CD4-positive, alpha-beta T cell treated with Interleukin-10 for 1 hour (primary cell): ENCODE measurements around the gene NAALADL2.
"Not testable (repeated sequence)": the region's sequence is repeated elsewhere in the genome, so short reads cannot be mapped to it uniquely, and the experiment has no call there.

Source experiments
- DNase-seq: peaks from one replicate; pipeline ENCODE4 v3.0.0-alpha.2; 2020

NAALADL2 gene

DNA sequence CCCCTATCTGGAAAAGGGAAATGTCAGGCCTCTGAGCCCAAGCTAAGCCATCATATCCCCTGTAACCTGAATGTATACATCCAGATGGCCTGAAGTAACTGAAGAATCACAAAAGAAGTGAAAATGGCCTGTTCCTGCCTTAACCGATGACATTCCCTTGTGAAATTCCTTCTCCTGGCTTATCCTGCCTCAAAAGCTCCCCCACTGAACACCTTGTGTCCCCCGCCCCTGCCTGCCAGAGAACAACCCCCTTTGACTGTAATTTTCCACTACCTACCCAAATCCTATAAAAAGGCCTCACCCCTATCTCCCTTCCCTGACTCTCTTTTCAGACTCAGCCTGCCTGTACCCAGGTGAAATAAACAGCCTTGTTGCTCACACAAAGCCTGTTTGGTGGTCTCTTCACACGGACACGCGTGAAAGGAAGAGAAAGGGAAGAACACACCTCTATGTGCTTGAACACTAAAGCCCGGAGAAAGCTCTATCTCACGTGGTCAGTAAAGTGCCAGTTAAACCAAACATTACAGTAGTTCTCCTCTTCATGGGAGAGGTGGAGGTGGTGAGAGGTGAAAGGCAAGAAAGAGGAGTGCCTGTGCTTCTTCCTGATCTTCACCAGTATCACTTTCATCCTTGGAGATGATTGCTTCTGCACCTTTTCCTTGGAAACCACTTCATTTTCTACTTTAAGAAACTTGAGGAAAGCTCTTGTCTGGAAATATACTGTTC is 963.8 kb downstream of the NAALADL2 start:
- DNase-seq: not testable (repeated sequence)

DNA sequence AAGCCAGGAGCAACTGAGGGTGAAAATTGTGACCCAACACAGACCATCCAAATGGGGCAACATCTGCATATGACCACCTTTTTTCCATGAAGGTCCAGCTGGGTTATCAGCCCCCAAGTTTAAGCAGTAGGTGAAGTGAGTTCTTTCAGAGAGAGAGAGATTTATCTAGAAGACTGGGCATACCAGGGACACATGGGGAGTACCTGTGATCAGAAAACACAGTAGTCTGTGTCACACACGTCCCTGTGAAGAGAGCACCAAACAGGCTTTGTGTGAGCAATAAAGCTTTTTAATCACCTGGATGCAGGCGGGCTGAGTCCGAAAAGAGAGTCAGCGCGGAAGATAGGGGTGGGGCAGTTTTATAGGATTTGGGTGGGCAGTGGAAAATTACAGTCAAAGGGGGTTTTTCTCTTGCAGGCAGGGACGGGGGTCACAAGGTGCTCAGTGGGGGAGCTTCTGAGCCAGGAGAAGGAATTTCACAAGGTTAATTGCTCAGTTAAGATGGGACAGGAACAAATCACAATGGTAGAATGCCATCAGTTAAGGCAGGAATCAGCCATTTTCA is 966.0 kb downstream of the NAALADL2 start:
- DNase-seq: not testable (repeated sequence)

DNA sequence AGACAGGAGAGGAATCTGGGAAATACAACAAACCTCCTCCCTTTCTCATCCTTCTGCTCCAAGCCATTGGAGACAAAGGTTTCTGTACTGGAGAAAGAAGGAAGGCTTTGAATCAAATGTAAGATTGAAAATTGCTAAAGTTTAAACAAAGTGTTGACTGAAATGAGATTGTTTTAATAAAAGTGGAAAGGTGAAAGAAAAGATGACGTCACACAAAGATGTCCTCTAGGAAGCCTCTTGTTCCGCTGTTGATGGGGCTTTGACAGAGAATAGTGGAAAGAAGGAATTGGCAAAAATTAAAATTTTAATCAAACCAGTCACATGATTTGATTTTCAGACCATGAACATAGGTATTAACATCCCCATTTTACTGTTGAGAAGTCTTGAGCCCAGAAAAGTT is 967.6 kb downstream of the NAALADL2 start:
- DNase-seq: no peak

DNA sequence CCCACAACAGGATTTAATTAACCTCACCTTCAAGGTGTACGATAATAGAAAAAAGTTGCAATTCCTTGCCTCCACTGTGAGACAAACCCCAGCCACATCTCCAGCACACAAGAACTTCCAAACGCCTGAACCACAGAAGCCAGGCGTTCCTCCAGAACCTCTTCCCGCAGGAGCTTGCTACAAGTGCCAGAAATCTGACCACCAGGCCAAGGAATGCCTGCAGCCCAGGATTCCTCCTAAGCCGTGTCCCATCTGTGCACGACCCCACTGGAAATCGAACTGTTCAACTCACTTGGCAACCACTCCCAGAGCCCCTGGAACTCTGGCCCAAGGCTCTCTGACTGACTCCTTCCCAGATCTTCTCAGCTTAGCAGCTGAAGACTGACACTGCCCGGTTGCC is 970.7 kb downstream of the NAALADL2 start:
- not testable (repeated sequence) for DNase-seq

DNA sequence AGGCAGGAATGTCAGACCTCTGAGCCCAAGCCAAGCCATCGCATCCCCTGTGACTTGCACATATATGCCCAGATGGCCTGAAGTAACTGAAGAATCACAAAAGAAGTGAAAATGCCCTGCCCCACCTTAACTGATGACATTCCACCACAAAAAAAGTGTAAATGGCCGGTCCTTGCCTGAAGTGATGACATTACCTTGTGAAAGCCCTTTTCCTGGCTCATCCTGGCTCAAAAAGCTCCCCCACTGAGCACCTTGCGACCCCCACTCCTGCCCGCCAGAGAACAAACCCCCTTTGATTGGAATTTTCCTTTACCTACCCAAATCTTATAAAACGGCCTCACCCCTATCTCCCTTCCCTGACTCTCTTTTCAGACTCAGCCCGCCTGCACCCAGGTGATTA is 976.6 kb downstream of the NAALADL2 start:
- DNase-seq: not testable (repeated sequence)

DNA sequence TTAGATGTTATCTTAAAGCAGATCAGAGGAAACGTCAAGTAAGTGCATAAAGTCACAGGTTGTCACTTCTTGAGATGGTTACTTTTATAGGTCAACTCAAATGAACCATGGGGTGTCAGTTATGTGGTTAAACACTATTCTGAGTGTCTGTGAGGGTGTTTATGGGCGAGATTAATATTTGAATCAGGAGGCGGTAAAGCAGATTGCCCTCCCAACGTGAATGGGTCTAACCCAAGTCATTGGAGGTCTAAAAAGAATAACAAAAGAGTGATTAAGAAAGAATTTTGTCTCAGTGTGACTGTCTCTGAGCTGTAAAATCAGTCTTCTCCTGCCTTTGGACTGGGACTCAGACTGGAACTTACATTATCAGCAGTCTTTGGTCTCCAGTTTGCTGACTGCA is 977.5 kb downstream of the NAALADL2 start:
- no peak for DNase-seq

DNA sequence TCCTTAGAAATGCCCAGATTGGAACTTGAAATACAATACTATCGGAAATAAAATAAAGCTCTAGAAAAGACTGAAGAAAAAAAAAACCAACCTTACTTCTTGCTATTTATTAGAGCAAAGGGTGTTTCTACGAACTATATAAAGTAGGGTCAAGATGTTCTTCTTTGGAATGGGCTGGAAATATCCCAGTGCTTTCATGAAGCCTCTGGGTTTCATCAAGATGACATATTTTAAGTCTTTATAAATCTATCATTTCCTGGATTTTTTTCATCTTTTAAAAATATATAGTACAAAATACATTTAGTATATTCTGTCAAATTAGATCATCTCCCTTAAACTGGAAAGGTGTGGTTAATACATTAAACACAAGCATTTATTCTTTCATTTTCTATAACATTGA is 978.8 kb downstream of the NAALADL2 start:
- no peak for DNase-seq

DNA sequence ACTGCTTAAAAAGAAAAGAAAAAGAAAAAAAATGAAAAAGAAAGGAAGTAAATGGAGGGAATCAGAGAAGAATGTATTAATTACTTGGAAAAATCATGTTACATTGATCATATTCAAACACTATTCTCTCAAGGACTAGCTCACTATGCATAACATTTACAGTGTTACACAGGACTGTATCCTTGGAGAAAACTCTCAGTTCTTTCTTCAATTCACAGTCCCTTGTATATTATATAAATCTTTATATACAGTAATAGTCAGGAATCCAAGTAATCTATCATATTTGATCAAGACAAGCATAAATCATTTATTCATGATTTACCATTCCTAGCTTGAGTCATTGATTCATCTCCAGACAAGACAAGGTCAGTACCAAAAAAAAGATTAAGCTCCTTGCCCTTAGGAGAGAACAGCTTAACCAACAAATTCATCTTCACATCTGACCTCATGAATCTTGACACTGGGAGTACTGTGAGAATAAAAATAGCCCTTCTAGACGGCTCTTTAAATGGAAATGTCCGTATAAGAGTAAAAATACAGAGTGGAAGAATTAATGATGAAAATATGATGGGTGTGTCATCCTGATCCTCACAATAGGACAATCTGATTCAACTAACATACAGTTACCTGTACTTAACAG is 980.4 kb downstream of the NAALADL2 start:
- no peak for DNase-seq

DNA sequence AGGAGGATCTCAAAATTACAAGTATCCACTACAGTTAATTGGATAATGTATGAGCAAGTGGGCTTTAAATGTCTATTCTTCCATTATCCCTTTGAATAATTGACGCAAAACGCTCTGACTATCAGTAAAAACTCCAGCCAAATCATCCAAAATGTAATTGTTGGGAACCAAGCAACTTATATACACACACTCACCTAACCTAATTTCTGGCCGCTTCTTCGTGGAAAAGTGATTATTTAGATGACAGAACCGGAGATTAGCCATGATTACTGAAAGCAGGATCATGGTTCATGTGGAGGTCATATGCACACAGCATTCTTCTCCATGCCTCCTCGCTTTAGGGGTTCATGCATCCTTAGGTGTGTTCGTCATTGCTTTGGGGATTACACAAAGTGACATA is 992.4 kb downstream of the NAALADL2 start:
- DNase-seq: no peak

DNA sequence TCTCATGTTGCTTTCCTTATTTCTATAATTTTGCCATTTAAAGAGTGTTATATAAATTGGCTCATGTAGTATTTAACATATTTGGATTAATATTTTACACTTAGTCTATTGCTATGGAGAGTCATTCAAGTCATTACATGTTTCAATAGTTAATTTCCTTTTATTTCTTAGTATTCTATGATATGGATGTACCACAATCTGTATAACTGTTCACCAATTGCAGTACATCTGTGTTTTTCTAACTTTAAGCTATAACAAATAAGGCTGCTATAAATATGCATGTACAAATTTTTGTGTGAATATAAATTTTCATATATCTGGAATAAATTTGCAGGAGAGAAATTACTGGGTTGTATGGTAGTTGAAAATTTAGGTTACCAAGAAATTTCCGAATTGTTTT is 993.4 kb downstream of the NAALADL2 start:
- DNase-seq: no peak

DNA sequence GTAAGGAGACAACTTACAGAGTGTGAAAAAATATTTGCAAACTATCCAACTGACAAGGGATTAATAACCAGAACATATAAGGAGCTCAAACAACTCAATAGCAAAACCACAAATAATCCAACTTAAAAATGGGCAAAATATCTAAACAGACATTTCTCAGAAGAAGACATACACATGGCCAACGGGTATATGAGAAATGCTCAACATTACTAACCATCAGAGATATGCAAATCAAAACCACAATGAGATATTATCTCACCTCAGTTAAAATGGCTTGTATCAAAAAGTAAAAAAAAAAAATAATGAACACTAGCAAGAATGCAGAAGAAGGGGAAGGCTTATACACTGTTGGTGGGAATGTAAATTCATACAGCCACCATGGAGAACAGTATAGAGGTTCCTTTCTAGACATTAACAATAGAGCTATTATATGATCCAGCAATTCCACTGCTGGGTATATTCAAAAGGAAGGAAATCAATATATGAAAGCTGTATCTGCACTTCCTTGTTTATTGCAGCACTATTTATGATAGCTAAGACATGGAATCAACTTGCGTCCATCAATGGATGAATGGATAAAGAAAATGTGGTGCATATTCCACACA is 998.6 kb downstream of the NAALADL2 start:
- no peak for DNase-seq
